Natural killer cell (primary cell): ENCODE measurements around the gene RPEL1. TPM values are rescaled to one million over a fixed set of nuclear protein-coding genes. Genes with fewer than 3 reads are reported as not detected.
A peak's percentile ranks its signal among the peaks of the same experiment; 100 is the strongest.

Experiments
- ATAC-seq, 3 donors: fragments of 150-1000 bp in 2 of 3; fragments of 200-7000 bp in 1 of 3; cut with Tn5 transposase; 1 replicate in 1 of 3; 2 replicates in 2 of 3; pipeline ENCODE4 v1.10.0; 2021; ENCODE audit warnings: mild to moderate bottlenecking in 2 of 3, moderate library complexity in 2 of 3
- DNase-seq, 2 donors: peaks; one replicate each; pipeline versions ENCODE4 v3.0.0 to v3.0.0-alpha.2; 2013 to 2021; ENCODE audit warnings: mixed read lengths in 1 of 2
- H3K27ac ChIP-seq: one replicate; pipeline ENCODE4 v1.5.1; 2013; ENCODE audit warnings: mild to moderate bottlenecking, low read length
- H3K27me3 ChIP-seq: one replicate; pipeline ENCODE4 v1.6.1; 2013; ENCODE audit warnings: low read length; ENCODE audit not compliant: control insufficient read depth, insufficient read depth
- H3K36me3 ChIP-seq: one replicate; pipeline ENCODE4 v1.6.1; 2013; ENCODE audit warnings: low read length; ENCODE audit not compliant: control insufficient read depth, insufficient read depth
- H3K4me1 ChIP-seq: one replicate; pipeline ENCODE4 v1.6.1; 2013; ENCODE audit warnings: low read length; ENCODE audit not compliant: control insufficient read depth, insufficient read depth
- H3K4me3 ChIP-seq: one replicate; pipeline ENCODE4 v1.5.1; 2013; ENCODE audit warnings: low read length
- H3K9me3 ChIP-seq: one replicate; pipeline ENCODE4 v1.6.1; 2013; ENCODE audit warnings: low read length; ENCODE audit not compliant: control insufficient read depth, insufficient read depth
- H3K27ac Mint-ChIP-seq, 2 donors: one replicate each; pipeline ENCODE4 v1.8.0; 2022; ENCODE audit warnings: mild to moderate bottlenecking in 2 of 2, mixed read lengths in 2 of 2, moderate library complexity in 1 of 2
- H3K27me3 Mint-ChIP-seq, 2 donors: one replicate each; pipeline ENCODE4 v1.8.0; 2022; ENCODE audit warnings: low read depth in 2 of 2, mixed read lengths in 2 of 2
- H3K36me3 Mint-ChIP-seq: one replicate; pipeline ENCODE4 v1.8.0; 2022; ENCODE audit warnings: mixed read lengths
- H3K4me1 Mint-ChIP-seq, 2 donors: one replicate each; pipeline ENCODE4 v1.8.0; 2022; ENCODE audit warnings: mixed read lengths in 2 of 2
- H3K4me3 Mint-ChIP-seq: one replicate; pipeline ENCODE4 v1.8.0; 2022; ENCODE audit warnings: mild to moderate bottlenecking, moderate library complexity, mixed read lengths
- H3K9me3 Mint-ChIP-seq, 2 donors: one replicate each; pipeline ENCODE4 v1.8.0; 2022; ENCODE audit warnings: mixed read lengths in 2 of 2
- WGBS: methylation state at CpG from one replicate; pipeline ENCODE4 v1.1.7; 2013; ENCODE audit warnings: missing lambda C conversion rate; ENCODE audit not compliant: insufficient coverage; 5-methylcytosine and 5-hydroxymethylcytosine counted together
- intact Hi-C: fragments of 100-400 bp; cut with micrococcal nuclease; formaldehyde crosslinking; loops from one replicate; pipeline ENCODE4 v1.14.2; 2022
- total RNA-seq, 4 donors: library from RNA; stranded (reverse); fragments of 120-200 nt in 1 of 4; gene quantifications; one replicate each; pipeline versions ENCODE4 v1.2.3 to v1.2.4, GENCODE V29; 2013 to 2022
- TF ChIP-seq, protein P1 (sequence below): fragments of 200-600 bp; IDR thresholded peaks from one replicate; pipeline ENCODE4 v1.8.0; 2022; ENCODE audit warnings: antibody characterized with exemption

Gene RPEL1
- total RNA-seq, 3 donors from 2014 or later (not counting 1 experiment from before 2014, with no cell fraction given), result not detected

GRCh38 chr10:103259989-103260388 lies 14.3 kb downstream of the RPEL1 start:
- DNase-seq (no peak), ATAC-seq (no peak)
- Histone ChIP-seq H3K27ac (no peak overlapping the region), H3K9me3 (peaks cover 4% of the 10 kb centered on the region), H3K4me1 (no peaks in the 10 kb centered on the region), H3K4me3 (no peak overlapping the region), H3K36me3 (no peaks in the 10 kb centered on the region), H3K27me3 (peaks cover 2% of the 10 kb centered on the region)
- Mint-ChIP-seq H3K9me3 (no peaks in the 10 kb centered on the region), H3K4me1 (no peaks in the 10 kb centered on the region), H3K36me3 (no peaks in the 10 kb centered on the region), H3K4me3 (no peak overlapping the region), H3K27me3 (peaks cover 21 to 44% of the 10 kb centered on the region in 2 donors), H3K27ac (no peak overlapping the region)
- intact Hi-C loops, result no loop called here
- 91% methylated on average over 5 of the region's 5 CpGs for WGBS
- TF ChIP-seq, protein P1, sequence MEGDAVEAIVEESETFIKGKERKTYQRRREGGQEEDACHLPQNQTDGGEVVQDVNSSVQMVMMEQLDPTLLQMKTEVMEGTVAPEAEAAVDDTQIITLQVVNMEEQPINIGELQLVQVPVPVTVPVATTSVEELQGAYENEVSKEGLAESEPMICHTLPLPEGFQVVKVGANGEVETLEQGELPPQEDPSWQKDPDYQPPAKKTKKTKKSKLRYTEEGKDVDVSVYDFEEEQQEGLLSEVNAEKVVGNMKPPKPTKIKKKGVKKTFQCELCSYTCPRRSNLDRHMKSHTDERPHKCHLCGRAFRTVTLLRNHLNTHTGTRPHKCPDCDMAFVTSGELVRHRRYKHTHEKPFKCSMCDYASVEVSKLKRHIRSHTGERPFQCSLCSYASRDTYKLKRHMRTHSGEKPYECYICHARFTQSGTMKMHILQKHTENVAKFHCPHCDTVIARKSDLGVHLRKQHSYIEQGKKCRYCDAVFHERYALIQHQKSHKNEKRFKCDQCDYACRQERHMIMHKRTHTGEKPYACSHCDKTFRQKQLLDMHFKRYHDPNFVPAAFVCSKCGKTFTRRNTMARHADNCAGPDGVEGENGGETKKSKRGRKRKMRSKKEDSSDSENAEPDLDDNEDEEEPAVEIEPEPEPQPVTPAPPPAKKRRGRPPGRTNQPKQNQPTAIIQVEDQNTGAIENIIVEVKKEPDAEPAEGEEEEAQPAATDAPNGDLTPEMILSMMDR, result no peak

DNA sequence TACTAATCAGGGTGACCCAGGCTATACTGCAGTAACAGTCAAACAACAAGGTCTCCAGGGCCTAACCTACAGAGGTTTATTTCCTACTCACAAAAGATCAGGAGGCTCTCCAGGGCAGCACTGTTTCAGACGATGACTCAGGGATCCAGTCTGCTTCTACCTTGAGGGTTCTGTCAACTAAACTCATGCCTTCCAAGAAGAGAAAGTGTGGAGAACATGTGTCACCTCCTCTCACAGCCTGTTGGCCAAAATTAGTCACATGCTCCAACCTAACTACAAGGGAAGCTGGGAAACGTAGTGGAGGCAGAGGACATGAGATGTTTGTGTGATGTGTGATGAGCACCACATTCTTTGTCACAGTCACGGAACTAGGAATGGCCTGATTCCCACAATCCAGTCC lies 16.5 kb downstream of the RPEL1 start:
- intact Hi-C loops, result no loop called here
- peaks cover 23 to 46% of the 10 kb centered on the region in 2 donors for H3K27me3 Mint-ChIP-seq
- ATAC-seq (no peak), DNase-seq (no peak)
- WGBS, result 88% methylated on average over 2 of the region's 3 CpGs
- H3K27me3 ChIP-seq, result peaks cover 5% of the 10 kb centered on the region
- H3K27ac ChIP-seq, result no peak overlapping the region
- H3K27ac Mint-ChIP-seq, result no peak overlapping the region
- H3K36me3 ChIP-seq, result no peaks in the 10 kb centered on the region
- no peak overlapping the region for H3K4me3 ChIP-seq
- H3K4me3 Mint-ChIP-seq, result no peak overlapping the region
- no peaks in the 10 kb centered on the region for H3K9me3 Mint-ChIP-seq
- TF ChIP-seq, protein P1, result no peak
- no peaks in the 10 kb centered on the region for H3K4me1 ChIP-seq
- no peaks in the 10 kb centered on the region for H3K4me1 Mint-ChIP-seq
- H3K9me3 ChIP-seq, result peaks cover 4% of the 10 kb centered on the region
- no peaks in the 10 kb centered on the region for H3K36me3 Mint-ChIP-seq

DNA sequence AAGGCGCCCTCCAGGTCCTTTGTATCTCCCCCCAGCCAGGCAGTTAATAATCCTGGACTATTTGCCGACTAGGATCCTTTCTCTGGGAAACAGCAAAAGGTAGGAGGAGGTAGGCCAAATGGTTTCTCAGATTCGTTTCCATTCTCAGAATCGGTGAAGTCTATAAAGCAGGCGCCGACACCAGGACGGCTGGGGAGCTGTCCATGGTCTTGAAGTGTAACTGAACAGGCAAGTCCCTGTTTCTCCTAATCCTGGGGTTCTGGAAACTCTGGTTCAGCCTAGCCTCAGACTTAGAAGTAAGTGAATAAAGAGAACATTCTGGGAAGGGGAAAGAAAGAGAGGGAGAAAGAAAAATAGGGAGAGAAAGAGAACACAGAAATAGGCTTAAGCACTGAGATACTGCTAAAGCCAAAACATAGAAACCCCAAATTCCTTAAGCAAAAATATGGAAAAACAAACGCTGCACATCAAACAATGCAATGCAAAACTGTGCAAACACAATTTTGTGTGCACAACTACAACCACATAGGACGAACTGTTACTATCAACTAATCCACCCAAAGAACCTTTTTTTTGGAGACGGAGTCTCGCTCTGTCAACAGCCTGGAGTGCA lies 20.1 kb downstream of the RPEL1 start:
- Histone ChIP-seq H3K27me3 (peaks cover 6% of the 10 kb centered on the region), H3K4me3 (no peak overlapping the region), H3K36me3 (no peaks in the 10 kb centered on the region), H3K4me1 (no peaks in the 10 kb centered on the region), H3K9me3 (no peaks in the 10 kb centered on the region), H3K27ac (no peak overlapping the region)
- H3K27ac Mint-ChIP-seq, result no peak overlapping the region
- TF ChIP-seq, protein P1, result no peak
- 34% methylated on average over 11 of the region's 11 CpGs for WGBS
- DNase-seq (peak in 1 of 2 donors; percentile 56), ATAC-seq (peak in 1 of 3 donors; percentile 43)
- no peak overlapping the region for H3K4me3 Mint-ChIP-seq
- peaks cover 20 to 52% of the 10 kb centered on the region in 2 donors for H3K27me3 Mint-ChIP-seq
- no peaks in the 10 kb centered on the region for H3K36me3 Mint-ChIP-seq
- H3K4me1 Mint-ChIP-seq, result no peaks in the 10 kb centered on the region
- no peaks in the 10 kb centered on the region for H3K9me3 Mint-ChIP-seq
- intact Hi-C loops, result no loop called here

DNA sequence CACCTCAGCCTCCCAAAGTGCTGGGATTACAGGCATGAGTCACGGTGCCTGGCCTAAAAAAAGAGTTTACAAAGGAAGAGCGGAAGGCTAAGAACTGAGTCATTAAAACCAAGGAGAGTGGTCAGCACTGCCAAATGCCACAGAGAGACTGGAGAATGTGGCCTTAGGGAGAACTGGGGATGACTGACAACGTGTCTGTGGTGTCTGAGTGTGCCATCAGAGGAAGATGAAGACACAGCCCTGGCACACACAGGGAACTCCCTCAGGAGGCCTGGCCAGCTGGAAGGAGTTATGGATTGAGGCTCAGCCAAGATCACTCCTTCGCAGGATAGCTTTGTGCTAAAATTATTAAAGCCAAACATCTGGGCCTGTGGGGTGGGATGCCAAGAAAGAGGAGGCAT lies 27.4 kb downstream of the RPEL1 start:
- H3K9me3 Mint-ChIP-seq, result no peaks in the 10 kb centered on the region
- Histone ChIP-seq H3K27me3 (peaks cover 14% of the 10 kb centered on the region), H3K36me3 (no peaks in the 10 kb centered on the region), H3K4me3 (no peak overlapping the region), H3K9me3 (no peaks in the 10 kb centered on the region), H3K4me1 (peaks cover 7% of the 10 kb centered on the region), H3K27ac (no peak overlapping the region)
- WGBS, result 74% methylated on average over 4 of the region's 4 CpGs
- intact Hi-C loops, result no loop called here
- DNase-seq (no peak), ATAC-seq (no peak)
- H3K4me3 Mint-ChIP-seq, result no peak overlapping the region
- H3K27me3 Mint-ChIP-seq, result peaks cover 27 to 34% of the 10 kb centered on the region in 2 donors
- H3K36me3 Mint-ChIP-seq, result no peaks in the 10 kb centered on the region
- peaks cover 0 to 5% of the 10 kb centered on the region in 2 donors for H3K4me1 Mint-ChIP-seq
- TF ChIP-seq, protein P1, result no peak
- no peak overlapping the region for H3K27ac Mint-ChIP-seq
